BJ (cell line): Measurements from ENCODE around the gene SEMA3D. TPM values are rescaled to one million over a fixed set of nuclear protein-coding genes. Genes with fewer than 3 reads are reported as not detected.

Experiments used
- CTCF ChIA-PET: fragments of 350-600 bp; formaldehyde crosslinking; extraction: SDS; loops from one replicate; lab custom pipeline; 2021; ENCODE audit warnings: antibody characterized with exemption, inconsistent platforms; lab: Yijun Ruan, JAX
- POLR2A ChIA-PET: fragments of 300-600 bp; sonication (Branson Sonifier 250); formaldehyde crosslinking; extraction: SDS; loops from one replicate; lab custom pipeline; 2021; ENCODE audit warnings: antibody characterized with exemption; lab: Charles Lee
- DNase-seq: peaks from one replicate; pipeline ENCODE4 v3.0.0-alpha.2; 2011; ENCODE audit warnings: low read depth
- H3K27me3 ChIP-seq: 2 replicates; pipeline ENCODE4 v1.6.0; 2011; ENCODE audit warnings: low read length; ENCODE audit not compliant: control insufficient read depth, insufficient read depth
- H3K36me3 ChIP-seq: 2 replicates; pipeline ENCODE4 v1.5.1; 2011; ENCODE audit warnings: low read length; ENCODE audit not compliant: control insufficient read depth, insufficient read depth
- H3K4me3 ChIP-seq: 2 replicates; pipeline ENCODE4 v1.5.1; 2011; ENCODE audit warnings: low read depth, mild to moderate bottlenecking, control low read depth, low read length
- polyA plus RNA-seq: library from polyadenylated mRNA; depleted of rRNA; stranded (reverse); fragments of >200 nt; gene quantifications from 2 replicates; pipeline ENCODE4 v1.2.3, GENCODE V29; 2011
- TF ChIP-seq, protein P1 (sequence below): IDR thresholded peaks from 2 replicates; pipeline ENCODE4 v1.5.1; 2011; ENCODE audit warnings: low read depth, mild to moderate bottlenecking, control low read depth, inconsistent platforms, low read length, moderate library complexity; ENCODE audit not compliant: insufficient read depth

Gene SEMA3D
- polyA plus RNA-seq, 1 experiment, result 19.9 TPM

DNA sequence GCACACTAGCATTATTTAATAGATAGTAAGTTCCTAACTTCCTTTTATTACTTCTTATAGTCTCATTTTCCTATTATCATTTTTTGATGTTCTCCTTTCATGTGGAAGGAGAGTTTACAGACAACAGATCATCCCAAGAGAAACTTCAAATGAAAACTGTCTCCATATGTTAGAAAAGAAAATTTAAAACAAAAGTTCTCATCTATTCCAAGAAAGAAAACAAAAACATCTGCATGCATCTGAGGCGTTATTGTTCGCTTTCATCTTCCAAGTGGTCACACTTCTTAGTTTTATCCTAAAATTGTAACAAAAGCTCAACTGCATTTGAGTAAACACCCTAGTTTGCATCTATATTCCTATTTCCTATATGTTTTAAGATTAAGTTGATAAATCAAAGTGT is 126.2 kb downstream of the SEMA3D start:
- Histone ChIP-seq H3K27me3 (no peaks in the 10 kb centered on the region), H3K4me3 (no peak overlapping the region), H3K36me3 (no peaks in the 10 kb centered on the region)
- CTCF ChIA-PET, result no interaction called here
- POLR2A ChIA-PET, result no interaction called here
- no peak for DNase-seq
- TF ChIP-seq, protein P1, sequence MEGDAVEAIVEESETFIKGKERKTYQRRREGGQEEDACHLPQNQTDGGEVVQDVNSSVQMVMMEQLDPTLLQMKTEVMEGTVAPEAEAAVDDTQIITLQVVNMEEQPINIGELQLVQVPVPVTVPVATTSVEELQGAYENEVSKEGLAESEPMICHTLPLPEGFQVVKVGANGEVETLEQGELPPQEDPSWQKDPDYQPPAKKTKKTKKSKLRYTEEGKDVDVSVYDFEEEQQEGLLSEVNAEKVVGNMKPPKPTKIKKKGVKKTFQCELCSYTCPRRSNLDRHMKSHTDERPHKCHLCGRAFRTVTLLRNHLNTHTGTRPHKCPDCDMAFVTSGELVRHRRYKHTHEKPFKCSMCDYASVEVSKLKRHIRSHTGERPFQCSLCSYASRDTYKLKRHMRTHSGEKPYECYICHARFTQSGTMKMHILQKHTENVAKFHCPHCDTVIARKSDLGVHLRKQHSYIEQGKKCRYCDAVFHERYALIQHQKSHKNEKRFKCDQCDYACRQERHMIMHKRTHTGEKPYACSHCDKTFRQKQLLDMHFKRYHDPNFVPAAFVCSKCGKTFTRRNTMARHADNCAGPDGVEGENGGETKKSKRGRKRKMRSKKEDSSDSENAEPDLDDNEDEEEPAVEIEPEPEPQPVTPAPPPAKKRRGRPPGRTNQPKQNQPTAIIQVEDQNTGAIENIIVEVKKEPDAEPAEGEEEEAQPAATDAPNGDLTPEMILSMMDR, result no peak

DNA sequence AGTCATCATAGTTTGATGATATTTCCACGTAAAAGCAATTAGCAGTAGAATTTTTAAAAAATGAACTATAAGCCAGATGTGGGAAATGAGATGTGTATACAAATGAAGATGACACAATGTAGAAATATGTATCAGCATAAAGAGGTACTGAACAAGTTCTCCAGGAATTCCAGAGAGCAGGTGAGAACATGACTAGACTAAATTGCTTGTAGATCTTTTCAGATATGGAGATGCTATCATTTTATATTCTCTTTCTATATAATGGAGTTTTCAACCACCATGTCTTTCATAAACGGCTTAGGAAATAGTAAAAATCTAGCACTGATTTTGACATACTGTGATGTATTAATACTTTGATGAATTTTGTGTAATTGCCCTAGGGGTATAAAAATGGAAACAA is 130.9 kb downstream of the SEMA3D start:
- no peak overlapping the region for H3K4me3 ChIP-seq
- DNase-seq, result no peak
- POLR2A ChIA-PET, result no interaction called here
- TF ChIP-seq, protein P1, result no peak
- no peaks in the 10 kb centered on the region for H3K36me3 ChIP-seq
- no peaks in the 10 kb centered on the region for H3K27me3 ChIP-seq
- CTCF ChIA-PET, result interaction anchor here (1.2 kb wide), 1 partner anchor 129 kb away, joined by 4 read pairs; no protein-coding TSS in a partner anchor

DNA sequence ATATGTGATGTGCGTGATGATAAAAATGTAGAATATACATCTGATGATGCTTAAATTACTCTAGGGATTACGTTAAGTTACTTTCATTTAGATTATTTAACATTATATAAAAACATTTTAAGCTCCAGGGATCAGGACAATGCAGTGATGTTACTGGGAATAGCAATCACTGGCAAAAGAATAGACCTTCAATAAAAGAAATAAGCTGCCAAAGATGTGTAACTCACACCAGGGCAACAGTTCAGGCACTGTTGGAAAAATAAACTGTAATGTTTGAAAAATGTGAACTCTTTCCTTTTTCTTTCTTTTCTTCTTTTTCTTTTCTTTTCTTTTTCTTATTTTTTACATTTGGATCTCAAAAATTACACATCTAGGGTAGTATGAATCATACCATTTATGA is 131.7 kb downstream of the SEMA3D start:
- POLR2A ChIA-PET, result no interaction called here
- CTCF ChIA-PET, result interaction anchor here (0.8 to 1.2 kb wide), 4 partner anchors 13 to 499 kb away, joined by 3 to 4 read pairs (median 4); no protein-coding TSS in a partner anchor

DNA sequence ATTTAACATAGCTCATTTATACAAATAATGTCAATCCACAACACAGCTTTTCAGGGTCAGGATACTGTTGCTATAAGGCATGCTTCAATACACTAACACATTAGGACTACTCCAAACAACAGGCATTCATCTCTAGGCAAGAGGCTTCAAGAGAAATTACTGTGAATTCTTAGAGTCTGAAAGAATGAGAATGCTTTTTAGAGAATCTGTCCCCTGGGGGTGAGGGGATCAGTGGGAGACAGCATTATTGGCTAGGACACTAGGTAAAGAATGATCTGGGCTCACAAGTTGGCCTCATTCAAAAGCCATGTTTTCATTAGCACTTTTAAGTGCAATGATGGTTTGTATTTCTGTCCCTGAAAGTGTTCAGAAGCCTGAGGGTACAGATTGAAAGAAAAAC is 132.6 kb downstream of the SEMA3D start:
- TF ChIP-seq, protein P1, result no peak
- H3K27me3 ChIP-seq, result no peaks in the 10 kb centered on the region
- POLR2A ChIA-PET, result no interaction called here
- no peak for DNase-seq
- no peaks in the 10 kb centered on the region for H3K36me3 ChIP-seq
- CTCF ChIA-PET, result interaction anchor here (0.8 to 1.1 kb wide), 3 partner anchors 12 to 500 kb away, joined by 3 to 4 read pairs (median 3); no protein-coding TSS in a partner anchor
- no peak overlapping the region for H3K4me3 ChIP-seq

More for the DNA sequence above, 131.7 kb downstream of the SEMA3D start:
- no peak for DNase-seq
- H3K27me3 ChIP-seq, result no peaks in the 10 kb centered on the region
- H3K36me3 ChIP-seq, result no peaks in the 10 kb centered on the region
- TF ChIP-seq, protein P1, result no peak
- no peak overlapping the region for H3K4me3 ChIP-seq

DNA sequence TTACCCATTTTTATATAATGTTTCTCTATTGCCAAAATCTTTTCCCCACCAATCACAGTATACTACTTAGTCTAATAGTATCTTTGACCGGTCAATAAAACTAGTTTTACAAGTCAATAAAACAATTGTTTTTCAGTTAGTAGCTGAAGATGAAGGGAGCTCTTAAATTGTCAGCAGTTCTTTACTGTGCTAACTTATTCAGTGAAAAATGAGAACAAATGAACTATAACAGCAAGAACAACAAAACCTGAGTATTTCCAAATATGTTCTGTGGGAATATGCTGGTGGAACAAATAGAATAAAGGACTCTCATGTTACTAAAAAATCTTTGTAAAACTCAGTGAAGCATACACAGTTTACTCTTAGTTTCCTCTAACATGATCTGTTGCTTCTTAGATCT is 134.0 kb downstream of the SEMA3D start:
- ChIA-PET CTCF (no interaction called here), POLR2A (no interaction called here)
- Histone ChIP-seq H3K36me3 (no peaks in the 10 kb centered on the region), H3K4me3 (no peak overlapping the region), H3K27me3 (no peaks in the 10 kb centered on the region)
- DNase-seq, result no peak
- TF ChIP-seq, protein P1, result no peak
